Right atrium auricular region (tissue), 2 donors: Measurements from ENCODE around the gene PLAAT5. TPM values are rescaled to one million over a fixed set of nuclear protein-coding genes. Genes with fewer than 3 reads are reported as not detected.

Experiments used
- DNase-seq: peaks from one replicate; pipeline ENCODE4 v3.0.0-alpha.2; 2019; ENCODE audit warnings: low spot score
- H3K27ac ChIP-seq, 2 donors: fragments of 200-600 bp; sonication (generic); 1 replicate in 1 of 2; 2 replicates in 1 of 2; pipeline ENCODE4 v1.5.1; 2016 to 2019
- H3K27me3 ChIP-seq, 2 donors: fragments of 200-600 bp; sonication (generic); one replicate each; pipeline versions ENCODE4 v1.5.1 to v1.6.0; 2017 to 2019
- H3K36me3 ChIP-seq: fragments of 200-600 bp; sonication (generic); one replicate; pipeline ENCODE4 v1.5.1; 2016
- H3K4me1 ChIP-seq, 2 donors: fragments of 200-600 bp; sonication (generic); one replicate each; pipeline versions ENCODE4 v1.5.1 to v1.6.0; 2017 to 2019
- H3K4me3 ChIP-seq, 2 donors: fragments of 200-600 bp; sonication (generic); 1 replicate in 1 of 2; 2 replicates in 1 of 2; pipeline ENCODE4 v1.5.1; 2017 to 2019; ENCODE audit warnings: mild to moderate bottlenecking in 1 of 2, moderate library complexity in 1 of 2
- H3K9me3 ChIP-seq, 2 donors: fragments of 200-600 bp; sonication (generic); one replicate each; pipeline ENCODE4 v1.5.1; 2019
- CTCF ChIP-seq, 2 donors: fragments of 200-600 bp; sonication (generic); IDR thresholded peaks; one replicate each; pipeline ENCODE4 v1.5.1; 2019; ENCODE audit warnings: antibody characterized with exemption in 2 of 2
- total RNA-seq, 2 donors: library from RNA; depleted of rRNA; stranded (reverse); fragments of >200 nt; gene quantifications; one replicate each; pipeline ENCODE4 v1.1.0, GENCODE V29; 2016

PLAAT5 gene
- total RNA-seq, 2 donors from 2014 or later, result 4.0 to 5.3 TPM

- H3K27ac ChIP-seq, result no peak overlapping the region
- H3K4me3 ChIP-seq, result no peak overlapping the region
- H3K36me3 ChIP-seq, result no peaks in the 10 kb centered on the region
- no peaks in the 10 kb centered on the region for H3K9me3 ChIP-seq
- peak in 1 of 2 donors; percentile 56 for TF ChIP-seq CTCF (IDR thresholded peaks at IDR 0.05)
- H3K27me3 ChIP-seq, result no peaks in the 10 kb centered on the region
- peaks cover 0 to 27% of the 10 kb centered on the region in 2 donors for H3K4me1 ChIP-seq
- DNase-seq, result no peak
Observed at GRCh38 chr11:63508009-63508408, 17.0 kb upstream of the PLAAT5 start.

GRCh38 chr11:63507511-63507910 is 16.5 kb upstream of the PLAAT5 start:
- Histone ChIP-seq H3K27ac (no peak overlapping the region), H3K4me1 (peaks cover 0 to 27% of the 10 kb centered on the region in 2 donors), H3K27me3 (no peaks in the 10 kb centered on the region), H3K9me3 (no peaks in the 10 kb centered on the region), H3K36me3 (no peaks in the 10 kb centered on the region), H3K4me3 (no peak overlapping the region)
- TF ChIP-seq CTCF (IDR thresholded peaks at IDR 0.05), result no peak
- no peak for DNase-seq

GRCh38 chr11:63506876-63507275 is 15.9 kb upstream of the PLAAT5 start:
- H3K27ac ChIP-seq, result no peak overlapping the region
- no peak for DNase-seq
- no peak for TF ChIP-seq CTCF (IDR thresholded peaks at IDR 0.05)
- H3K4me1 ChIP-seq, result peaks cover 0 to 27% of the 10 kb centered on the region in 2 donors
- H3K4me3 ChIP-seq, result no peak overlapping the region
- no peaks in the 10 kb centered on the region for H3K36me3 ChIP-seq
- no peaks in the 10 kb centered on the region for H3K9me3 ChIP-seq
- no peaks in the 10 kb centered on the region for H3K27me3 ChIP-seq

GRCh38 chr11:63505857-63506528 is 15.0 kb upstream of the PLAAT5 start, which contains the start of gene LGALS12:
Gene LGALS12 (plus strand): TSS chr11:63506084. CDS start chr11:63506459, 375 bp downstream.
- H3K4me1 ChIP-seq, result peaks cover 0 to 24% of the 10 kb centered on the region in 2 donors
- H3K36me3 ChIP-seq, result no peaks in the 10 kb centered on the region
- H3K9me3 ChIP-seq, result no peaks in the 10 kb centered on the region
- no peak for DNase-seq
- H3K4me3 ChIP-seq, result no peak within 1 kb of the TSS
- TF ChIP-seq CTCF (IDR thresholded peaks at IDR 0.05), result no peak
- no peak within 1 kb of the TSS for H3K27ac ChIP-seq
- H3K27me3 ChIP-seq, result no peaks in the 10 kb centered on the region

GRCh38 chr11:63504933-63505586 is 14.1 kb upstream of the PLAAT5 start:
- no peak overlapping the region for H3K4me3 ChIP-seq
- H3K27me3 ChIP-seq, result no peaks in the 10 kb centered on the region
- no peaks in the 10 kb centered on the region for H3K36me3 ChIP-seq
- H3K27ac ChIP-seq, result no peak overlapping the region
- DNase-seq, result no peak
- no peak for TF ChIP-seq CTCF (IDR thresholded peaks at IDR 0.05)
- H3K4me1 ChIP-seq, result peaks cover 0 to 15% of the 10 kb centered on the region in 2 donors
- peaks cover 0 to 5% of the 10 kb centered on the region in 2 donors for H3K9me3 ChIP-seq
